ENCODE results near the gene RASSF3. TPM values are rescaled to one million over a fixed set of nuclear protein-coding genes. Genes with fewer than 3 reads are reported as not detected.

RASSF3 gene
- total and polyA plus RNA-seq, 11 donors = 32.8 to 116 (median 90.6) TPM

GRCh38 chr12:64724201-64724745 is 114.0 kb downstream of the RASSF3 start:
- TF ChIP-seq CTCF (IDR thresholded peaks at IDR 0.05) (no peak), POLR2A (IDR thresholded peaks at IDR 0.05) (no peak)
- Histone ChIP-seq H3K36me3 (peaks cover 0 to 100% (median 73%) of the 10 kb centered on the region in 9 donors), H3K27ac (no peak overlapping the region), H3K4me1 (peaks cover 0 to 3% (median 0%) of the 10 kb centered on the region in 12 donors), H3K9me3 (no peaks in the 10 kb centered on the region), H3K27me3 (no peaks in the 10 kb centered on the region), H3K4me3 (no peak overlapping the region)
- DNase-seq (no peak), ATAC-seq (no peak)
- WGBS, 4 donors = 94 to 97% (median 96%) methylated on average over 11 of the region's 11 CpGs
- intact Hi-C loops (cut with DNase I) = no loop called here

GRCh38 chr12:64729909-64730587 is 119.8 kb downstream of the RASSF3 start:
- peak overlapping the region in 2 of 12 donors; percentile 10 to 14 for H3K4me3 ChIP-seq
- DNase-seq (no peak), ATAC-seq (peak in 1 of 4 donors; percentile 25)
- H3K27ac ChIP-seq = peak overlapping the region; percentile 2 to 85 (median 41)
- WGBS, 4 donors = 43 to 50% (median 47%) methylated on average over 2 of the region's 2 CpGs
- intact Hi-C loops (cut with DNase I) = no loop called here
- peaks cover 0 to 72% (median 47%) of the 10 kb centered on the region in 9 donors for H3K36me3 ChIP-seq
- H3K4me1 ChIP-seq = peaks cover 0 to 37% (median 20%) of the 10 kb centered on the region in 12 donors
- H3K27me3 ChIP-seq = no peaks in the 10 kb centered on the region
- no peak for TF ChIP-seq POLR2A (IDR thresholded peaks at IDR 0.05)
- TF ChIP-seq CTCF (IDR thresholded peaks at IDR 0.05) = no peak
- no peaks in the 10 kb centered on the region for H3K9me3 ChIP-seq

GRCh38 chr12:64730588-64730969 is 120.3 kb downstream of the RASSF3 start:
- Histone ChIP-seq H3K9me3 (no peaks in the 10 kb centered on the region), H3K4me1 (peaks cover 0 to 42% (median 20%) of the 10 kb centered on the region in 12 donors), H3K36me3 (peaks cover 0 to 72% (median 53%) of the 10 kb centered on the region in 9 donors), H3K27me3 (no peaks in the 10 kb centered on the region), H3K27ac (peak overlapping the region in 11 of 12 donors; percentile 2 to 85 (median 43)), H3K4me3 (peak overlapping the region in 2 of 12 donors; percentile 10 to 14)
- TF ChIP-seq CTCF (IDR thresholded peaks at IDR 0.05) (no peak), POLR2A (IDR thresholded peaks at IDR 0.05) (no peak)
- 47 to 54% (median 51%) methylated on average over 2 of the region's 2 CpGs for WGBS, 4 donors
- intact Hi-C loops (cut with DNase I) = no loop called here
- DNase-seq = no peak
- ATAC-seq = no peak

- WGBS, 4 donors = 94 to 98% (median 95%) methylated on average over 4 of the region's 4 CpGs
- H3K27ac ChIP-seq = peak overlapping the region in 1 of 12 donors; percentile 85
- DNase-seq (no peak), ATAC-seq (no peak)
- no peaks in the 10 kb centered on the region for H3K9me3 ChIP-seq
- peaks cover 0 to 52% (median 20%) of the 10 kb centered on the region in 12 donors for H3K4me1 ChIP-seq
- intact Hi-C loops (cut with DNase I) = no loop called here
- TF ChIP-seq CTCF (IDR thresholded peaks at IDR 0.05) (no peak), POLR2A (IDR thresholded peaks at IDR 0.05) (no peak)
- H3K36me3 ChIP-seq = peaks cover 0 to 72% (median 57%) of the 10 kb centered on the region in 9 donors
- no peak overlapping the region for H3K4me3 ChIP-seq
- H3K27me3 ChIP-seq = no peaks in the 10 kb centered on the region
These were observed 121.4 kb downstream of the RASSF3 start for GRCh38 chr12:64731683-64732082.

Data from heart left ventricle (tissue), 16 donors.